Esophagus muscularis mucosa (tissue), 3 donors: Measurements from ENCODE around the gene TRMT44.

Experiments used
- POLR2A ChIP-seq: fragments of 450-650 bp; IDR thresholded peaks from one replicate; pipeline ENCODE4 v1.6.1; 2017; ENCODE audit warnings: antibody characterized with exemption, moderate library complexity, mild to moderate bottlenecking, low read depth
- TF ChIP-seq, protein P1 (sequence below), 3 experiments: fragments of 200-600 bp in 2 of 3; fragments of 450-650 bp in 1 of 3; sonication (generic) in 2 of 3; IDR thresholded peaks; one replicate each; pipeline ENCODE4 v1.5.1; 2017 to 2019; ENCODE audit warnings: antibody characterized with exemption in 3 of 3, mild to moderate bottlenecking in 2 of 3, moderate library complexity in 1 of 3

- TF ChIP-seq, protein P1, sequence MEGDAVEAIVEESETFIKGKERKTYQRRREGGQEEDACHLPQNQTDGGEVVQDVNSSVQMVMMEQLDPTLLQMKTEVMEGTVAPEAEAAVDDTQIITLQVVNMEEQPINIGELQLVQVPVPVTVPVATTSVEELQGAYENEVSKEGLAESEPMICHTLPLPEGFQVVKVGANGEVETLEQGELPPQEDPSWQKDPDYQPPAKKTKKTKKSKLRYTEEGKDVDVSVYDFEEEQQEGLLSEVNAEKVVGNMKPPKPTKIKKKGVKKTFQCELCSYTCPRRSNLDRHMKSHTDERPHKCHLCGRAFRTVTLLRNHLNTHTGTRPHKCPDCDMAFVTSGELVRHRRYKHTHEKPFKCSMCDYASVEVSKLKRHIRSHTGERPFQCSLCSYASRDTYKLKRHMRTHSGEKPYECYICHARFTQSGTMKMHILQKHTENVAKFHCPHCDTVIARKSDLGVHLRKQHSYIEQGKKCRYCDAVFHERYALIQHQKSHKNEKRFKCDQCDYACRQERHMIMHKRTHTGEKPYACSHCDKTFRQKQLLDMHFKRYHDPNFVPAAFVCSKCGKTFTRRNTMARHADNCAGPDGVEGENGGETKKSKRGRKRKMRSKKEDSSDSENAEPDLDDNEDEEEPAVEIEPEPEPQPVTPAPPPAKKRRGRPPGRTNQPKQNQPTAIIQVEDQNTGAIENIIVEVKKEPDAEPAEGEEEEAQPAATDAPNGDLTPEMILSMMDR (IDR thresholded peaks at IDR 0.05), result no peak
- no peak for TF ChIP-seq POLR2A
Observed at GRCh38 chr4:8508740-8509139, 68.2 kb downstream of the TRMT44 start.
